GM12892 (cell line): ENCODE data around the gene DPM3.
"Not testable (repeated sequence)": the region's sequence is repeated elsewhere in the genome, so short reads cannot be mapped to it uniquely, and the experiment has no call there.

Experiments
- DNase-seq: peaks from one replicate; pipeline ENCODE4 v3.0.0; 2011; ENCODE audit not compliant: insufficient read length
- FAIRE-seq: peaks from 2 replicates; lab custom pipeline; 2011; peaks lifted over from hg19 to GRCh38; lab: Jason Lieb, UNC
- POLR2A ChIP-seq: IDR thresholded peaks from 2 replicates; pipeline ENCODE4 v1.6.1; 2011; ENCODE audit warnings: low read depth, low read length, control low read depth
- POLR2AphosphoS5 ChIP-seq: IDR thresholded peaks from 2 replicates; pipeline ENCODE4 v1.6.1; 2011; ENCODE audit warnings: low read depth, low read length, control low read depth
- TAF1 ChIP-seq: IDR thresholded peaks from 2 replicates; pipeline ENCODE4 v1.6.1; 2011; ENCODE audit warnings: low read depth, mild to moderate bottlenecking, control low read depth, low read length, borderline replicate concordance

Gene DPM3

DNA sequence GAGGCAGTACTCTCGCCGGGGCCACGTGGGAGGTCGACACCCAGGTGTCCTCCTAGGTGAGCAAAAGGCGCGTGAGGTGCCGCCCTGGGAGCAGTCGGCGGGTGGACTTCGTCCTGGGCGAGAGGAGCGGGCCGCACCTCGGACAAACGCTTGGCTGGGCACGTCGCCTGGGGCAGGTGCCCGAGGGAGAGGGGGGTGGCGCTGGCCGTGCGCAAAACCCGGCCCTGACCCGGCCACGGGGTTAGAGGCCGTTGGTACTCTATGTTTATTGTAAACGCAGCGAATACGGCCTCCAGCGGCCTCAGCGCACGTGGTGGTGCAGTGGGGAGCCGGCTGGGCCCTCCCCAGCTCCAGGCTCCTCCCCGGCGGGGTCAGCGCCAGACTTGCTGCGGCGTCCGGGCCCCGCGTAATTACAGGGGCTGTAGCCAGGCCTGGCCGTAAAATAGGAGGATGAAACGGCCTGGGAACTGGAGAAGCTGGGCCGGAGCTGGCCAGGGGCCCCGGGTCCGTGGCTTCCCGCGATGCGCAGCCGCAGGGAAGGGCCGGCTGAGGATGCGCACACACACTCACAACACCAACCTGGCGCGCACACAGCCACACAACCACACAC lies 14.3 kb downstream of the DPM3 start:
- no peak for FAIRE-seq
- TF ChIP-seq POLR2A = no peak
- TF ChIP-seq POLR2AphosphoS5 = no peak
- no peak for TF ChIP-seq TAF1
- DNase-seq = no peak

DNA sequence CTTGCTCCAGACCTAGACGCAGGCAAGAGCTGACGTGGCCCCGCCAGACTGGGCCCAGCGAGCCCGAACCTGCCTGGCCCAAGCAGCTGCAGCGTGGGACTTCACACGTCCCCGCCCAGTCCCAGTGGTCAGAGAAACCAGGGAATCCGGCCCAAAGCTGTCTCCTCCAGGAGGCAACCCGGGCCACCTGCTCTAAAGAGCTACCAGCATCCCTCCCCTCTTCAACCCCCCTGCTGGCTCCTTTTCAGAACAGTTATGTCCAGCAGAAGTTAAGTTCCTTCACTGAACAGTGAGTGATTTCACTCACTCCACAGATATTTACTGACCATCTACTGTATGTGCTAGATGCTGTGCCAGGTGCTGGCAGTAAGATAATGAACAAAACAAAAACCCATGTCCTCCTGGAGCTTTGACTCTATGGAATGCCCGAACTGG lies 14.8 kb downstream of the DPM3 start:
- FAIRE-seq (no peak), DNase-seq (no peak)
- no peak for TF ChIP-seq POLR2AphosphoS5
- TF ChIP-seq TAF1 = no peak
- no peak for TF ChIP-seq POLR2A

DNA sequence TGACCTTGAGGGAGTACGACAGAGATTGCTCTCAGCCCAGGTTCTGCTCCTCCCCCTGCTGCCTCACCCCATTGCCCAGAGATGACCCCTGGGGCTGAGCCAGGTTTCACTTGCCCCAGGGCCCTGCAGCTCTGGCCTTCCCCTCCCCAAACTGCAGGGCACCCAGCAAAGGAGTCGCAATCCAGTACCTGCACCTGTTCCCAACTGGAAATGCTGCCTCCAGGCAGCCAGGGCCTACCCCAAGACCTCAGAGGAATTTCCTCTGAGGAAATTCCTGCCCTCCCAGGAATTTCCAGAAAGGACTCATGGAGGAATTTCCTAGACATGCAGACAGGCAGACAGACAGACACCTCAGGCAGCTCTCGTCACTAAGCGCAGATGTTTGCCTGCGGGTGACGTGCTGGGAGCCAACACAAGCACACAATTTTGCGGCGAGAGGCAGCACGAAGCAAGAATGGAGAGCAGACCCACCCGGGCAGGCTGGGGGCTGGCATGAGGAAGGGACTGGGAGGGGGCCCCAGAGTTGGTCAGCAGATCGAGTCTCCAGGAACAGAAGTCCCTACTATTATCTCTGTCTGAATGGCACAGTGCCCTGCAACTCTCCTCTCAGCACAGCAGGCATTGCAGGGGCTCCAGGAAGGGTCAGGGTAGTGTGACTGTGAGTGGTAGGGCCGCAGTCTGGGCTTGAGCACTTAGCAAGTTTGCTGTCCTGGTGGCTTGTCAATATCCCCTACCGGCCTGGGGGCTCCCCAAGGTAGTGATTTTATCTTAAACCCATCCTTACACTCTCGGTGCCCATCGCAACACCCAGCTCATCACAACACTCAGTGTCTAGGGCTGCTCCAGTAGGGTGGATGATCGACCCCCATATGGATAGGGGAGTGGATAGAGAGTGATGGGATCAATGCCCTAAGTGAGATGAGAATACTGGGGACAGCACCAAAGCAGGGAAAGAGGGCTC lies 15.5 kb downstream of the DPM3 start:
- DNase-seq (no peak), FAIRE-seq (no peak)

DNA sequence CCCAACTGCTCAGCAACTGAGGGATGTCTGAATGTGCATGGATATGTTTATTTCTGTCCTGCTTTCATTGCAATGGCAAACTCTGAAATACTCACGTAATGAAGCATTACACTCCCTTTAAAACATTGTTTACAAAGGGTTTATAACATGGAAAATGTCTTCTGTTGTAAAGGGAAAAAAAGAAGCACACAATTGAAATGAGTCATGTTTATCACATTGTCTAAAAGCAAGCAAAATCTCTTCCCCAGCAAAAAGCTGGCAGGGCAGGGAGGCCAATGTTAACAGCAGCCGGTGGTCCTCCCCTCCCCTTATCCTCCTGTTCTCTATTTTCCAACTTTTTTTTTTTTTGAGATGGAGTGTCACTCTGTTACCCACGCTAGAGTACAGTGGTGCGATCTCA lies 16.5 kb downstream of the DPM3 start:
- FAIRE-seq = no peak
- DNase-seq = no peak
- TF ChIP-seq TAF1 (no peak), POLR2A (no peak), POLR2AphosphoS5 (no peak)

More for the DNA sequence above, 15.5 kb downstream of the DPM3 start:
- TF ChIP-seq POLR2AphosphoS5 = no peak
- no peak for TF ChIP-seq TAF1
- TF ChIP-seq POLR2A = no peak

DNA sequence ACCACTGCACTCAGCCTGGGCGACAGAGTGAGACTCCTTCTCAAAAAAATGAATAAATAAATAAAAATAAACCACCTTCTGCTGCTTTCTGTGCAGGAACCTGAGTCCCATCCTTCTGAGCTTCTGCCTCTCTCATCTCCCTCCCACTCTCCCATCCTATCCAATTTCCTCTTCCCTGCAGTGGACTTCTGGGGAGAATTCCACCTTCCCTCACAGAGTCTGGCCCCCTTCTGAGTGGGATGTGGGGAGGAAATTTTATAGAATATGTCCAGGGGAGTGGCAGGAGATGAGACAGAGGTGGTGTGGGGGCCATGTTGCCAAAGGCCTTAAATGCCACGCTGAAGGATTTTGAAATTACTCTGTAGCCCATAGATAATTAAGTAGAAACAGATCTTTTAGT lies 18.0 kb downstream of the DPM3 start:
- FAIRE-seq (no peak), DNase-seq (no peak)
- TF ChIP-seq TAF1 = no peak

DNA sequence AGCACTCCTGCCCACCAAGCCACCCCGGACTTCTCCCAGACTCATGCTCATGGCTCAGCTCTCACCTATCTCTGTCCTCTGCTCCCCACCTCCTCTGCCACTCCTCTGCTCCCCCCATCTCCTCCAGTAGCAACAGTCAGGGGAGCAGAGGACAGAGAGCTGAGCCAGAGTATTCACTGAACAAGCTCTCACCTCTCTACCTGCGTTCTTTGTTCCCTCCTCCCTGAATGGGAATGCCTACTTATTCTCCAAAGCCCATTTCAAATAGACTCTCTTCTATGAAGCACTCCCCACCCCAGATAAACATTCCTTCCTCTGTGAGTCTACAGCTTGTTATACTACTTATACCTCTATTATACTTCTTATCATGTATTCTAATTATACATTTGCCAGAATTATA lies 19.1 kb downstream of the DPM3 start:
- DNase-seq = no peak
- TF ChIP-seq POLR2A (no peak), TAF1 (no peak), POLR2AphosphoS5 (no peak)
- FAIRE-seq = no peak

DNA sequence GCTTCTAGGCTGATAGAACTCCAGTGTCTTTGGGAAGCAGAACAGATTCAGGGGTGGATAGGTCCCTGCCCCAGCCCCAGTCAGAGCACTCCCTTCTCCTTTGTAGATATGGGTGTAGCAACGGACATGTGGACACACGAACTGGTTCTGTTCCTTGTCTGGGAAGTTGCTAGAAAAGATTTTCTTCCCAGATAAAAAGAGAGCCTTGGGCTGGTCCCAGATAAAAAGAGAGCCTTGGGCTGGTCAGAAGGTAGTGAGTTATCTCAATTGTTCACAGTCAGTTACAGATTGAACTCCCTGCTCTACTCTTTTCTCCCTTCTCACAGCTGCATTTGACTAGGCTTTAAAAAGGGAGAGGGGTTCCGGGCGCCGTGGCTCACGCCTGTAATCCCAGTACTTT lies 20.1 kb downstream of the DPM3 start:
- DNase-seq (no peak), FAIRE-seq (no peak)
- no peak for TF ChIP-seq POLR2A
- no peak for TF ChIP-seq TAF1
- TF ChIP-seq POLR2AphosphoS5 = no peak

DNA sequence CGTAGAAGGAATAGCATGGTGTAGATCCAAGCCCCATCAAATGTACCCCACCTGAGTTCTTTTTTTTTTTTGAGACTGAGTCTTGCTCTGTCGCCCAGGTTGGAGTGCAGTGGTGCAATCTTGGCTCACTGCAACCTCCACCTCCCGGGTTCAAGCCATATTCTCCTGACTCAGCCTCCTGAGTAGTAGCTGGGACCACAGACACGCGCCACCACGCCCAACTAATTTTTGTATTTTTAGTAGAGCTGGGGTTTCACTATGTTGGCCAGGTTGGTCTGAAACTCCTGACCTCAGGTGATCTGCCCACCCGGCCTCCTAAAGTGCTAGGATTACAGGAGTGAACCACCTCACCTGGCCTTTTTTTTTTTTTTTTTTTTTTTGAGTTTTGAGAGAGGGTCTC lies 22.2 kb downstream of the DPM3 start:
- not testable (repeated sequence) for FAIRE-seq, DNase-seq

DNA sequence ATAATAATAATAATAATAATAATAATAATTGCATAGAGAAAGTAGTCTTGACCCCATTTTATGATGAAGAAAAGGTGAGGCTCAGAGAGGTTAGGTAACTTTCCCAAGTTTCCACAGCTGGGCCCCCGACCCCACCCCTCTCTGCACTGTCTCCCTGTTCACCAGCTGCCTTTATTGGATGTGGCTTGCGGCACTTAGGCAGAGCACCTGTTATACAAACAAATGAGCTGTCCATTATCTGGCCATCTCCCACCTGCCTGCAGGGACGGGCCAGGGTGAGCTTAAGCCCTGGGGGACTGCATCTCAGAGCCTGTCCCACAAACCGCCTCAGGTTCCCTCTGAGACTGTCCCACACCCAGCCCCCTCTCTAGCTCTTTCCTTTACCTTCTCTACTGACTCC lies 22.7 kb downstream of the DPM3 start:
- no peak for TF ChIP-seq TAF1
- TF ChIP-seq POLR2AphosphoS5 = no peak
- TF ChIP-seq POLR2A = no peak
- FAIRE-seq (no peak), DNase-seq (no peak)

DNA sequence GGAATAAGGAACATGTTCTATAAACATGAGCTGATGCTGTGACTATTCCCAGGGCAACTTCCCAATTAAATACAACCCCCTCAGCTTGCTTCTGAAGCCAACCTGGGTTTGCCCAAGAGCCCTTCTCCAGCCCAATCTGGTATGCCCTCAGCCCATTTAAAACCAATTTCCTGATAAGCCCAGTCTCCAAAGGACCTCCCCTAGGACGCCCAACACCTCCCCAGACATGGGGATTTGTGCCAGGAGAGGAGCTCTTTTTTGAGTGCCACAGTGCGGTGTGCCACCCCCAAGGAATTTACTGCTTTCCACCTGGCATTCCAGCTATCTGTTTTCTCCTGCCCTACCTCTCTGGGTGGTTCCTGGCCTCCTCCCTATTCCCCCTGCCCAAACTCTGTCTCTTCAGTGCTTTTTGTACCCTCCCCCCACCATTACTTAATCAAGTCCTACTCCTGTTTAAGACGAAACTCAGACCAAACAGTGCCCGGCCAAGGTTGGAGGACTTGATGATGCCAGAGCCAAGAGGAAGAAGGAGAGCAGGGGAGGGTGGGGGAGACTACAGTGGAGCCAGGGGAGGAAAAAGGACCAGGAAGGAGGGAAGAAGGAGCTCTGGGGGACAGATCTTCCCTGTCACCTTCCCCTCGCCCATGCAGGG lies 24.1 kb downstream of the DPM3 start:
- DNase-seq (no peak), FAIRE-seq (no peak)
- no peak for TF ChIP-seq POLR2A

DNA sequence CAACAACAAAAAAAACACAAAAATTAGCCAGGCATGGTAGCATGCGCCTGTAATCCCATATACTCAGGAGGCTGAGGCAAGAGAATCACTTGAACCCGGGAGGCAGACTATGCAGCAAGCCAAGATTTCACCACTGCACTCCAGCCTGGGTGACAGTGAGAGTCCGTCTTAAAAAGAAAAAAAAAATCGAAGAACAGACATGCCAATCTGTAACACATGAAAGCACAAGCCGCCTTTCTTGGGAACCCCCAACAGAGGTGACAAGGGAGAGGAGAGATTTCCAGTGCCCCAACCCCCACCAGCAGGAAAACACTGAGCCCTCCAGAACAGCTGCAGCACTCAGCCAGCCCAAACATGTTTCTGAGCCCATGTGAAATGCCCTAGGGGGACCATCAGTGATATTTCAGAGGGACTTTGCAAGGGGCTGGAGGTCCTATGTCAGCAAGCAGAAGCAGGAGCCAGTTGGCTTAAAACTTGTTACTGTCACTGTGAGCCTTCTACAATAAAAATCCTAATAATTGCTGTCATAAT lies 26.8 kb downstream of the DPM3 start:
- no peak for DNase-seq
- FAIRE-seq = no peak
- TF ChIP-seq POLR2A (no peak), TAF1 (no peak), POLR2AphosphoS5 (no peak)

DNA sequence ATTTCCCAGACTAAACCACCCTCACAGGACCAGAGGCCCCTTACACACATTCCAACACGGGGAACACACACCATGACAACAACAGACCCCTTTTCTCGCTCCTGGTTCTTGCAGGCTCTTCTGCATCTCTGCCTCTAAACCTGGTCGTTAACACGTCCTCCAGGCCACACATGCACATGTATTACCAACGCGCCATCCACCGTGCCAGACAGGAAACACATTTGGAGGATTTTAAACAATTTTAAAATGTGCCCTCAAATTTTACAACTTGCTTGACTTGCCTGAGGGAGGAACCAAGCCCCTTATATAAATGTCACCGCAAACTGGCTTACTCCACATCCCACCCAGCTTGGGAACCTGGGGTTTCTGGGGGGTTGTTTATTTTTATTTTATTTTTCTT lies 29.5 kb downstream of the DPM3 start:
- TF ChIP-seq POLR2A (no peak), TAF1 (no peak), POLR2AphosphoS5 (no peak)
- DNase-seq (no peak), FAIRE-seq (no peak)
